Measurements from ENCODE around the gene IL1F10.

IL1F10 gene

GRCh38 chr2:113058411-113058994 lies 9.3 kb upstream of the IL1F10 start:
- FAIRE-seq (no peak), DNase-seq (ENCODE audit: extremely low spot score, insufficient read length, low read depth) (no peak)

DNA sequence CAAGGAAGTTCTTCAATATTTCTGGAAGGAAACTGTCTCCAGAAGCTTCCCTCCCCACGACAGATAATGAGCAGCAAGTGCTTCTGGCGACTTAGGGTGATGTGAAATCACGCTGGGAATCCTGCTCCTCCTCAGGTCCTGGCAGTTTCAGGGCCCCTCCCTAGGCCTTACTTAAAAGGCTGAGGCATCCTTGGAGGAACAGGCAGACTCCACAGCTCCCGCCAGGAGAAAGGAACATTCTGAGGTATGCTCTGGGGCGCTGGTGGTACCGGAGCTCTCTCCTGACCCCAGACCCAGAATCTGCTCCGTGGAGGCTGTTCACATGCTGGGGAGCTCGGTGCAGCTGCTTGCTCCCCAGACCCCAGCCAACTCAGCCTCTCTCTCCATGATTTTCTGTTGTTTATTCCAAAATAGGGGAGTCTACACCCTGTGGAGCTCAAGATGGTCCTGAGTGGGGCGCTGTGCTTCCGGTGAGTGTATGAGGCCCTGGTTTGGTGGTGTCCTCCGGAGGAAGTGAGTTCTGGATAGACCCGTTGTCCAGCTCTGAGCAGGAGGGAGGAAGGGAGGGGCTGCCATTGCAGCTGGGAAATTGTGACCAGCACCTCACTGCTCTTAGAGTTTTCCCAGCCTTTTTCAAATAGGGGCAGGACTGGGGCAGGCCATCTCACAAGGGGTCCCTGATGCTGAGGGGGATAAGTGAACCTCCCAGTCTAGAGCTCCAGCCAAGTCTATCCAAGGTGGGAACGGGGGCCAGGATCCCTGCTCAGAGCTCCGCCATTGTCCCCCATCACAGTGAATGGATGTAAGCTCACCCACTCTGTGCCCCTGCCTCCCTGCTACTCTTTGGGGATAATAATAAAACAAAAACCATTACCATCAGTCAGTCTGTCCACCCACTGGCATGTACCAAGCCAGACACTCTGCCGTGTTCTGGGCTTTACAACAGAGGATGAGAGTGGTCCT lies 8.5 kb upstream of the IL1F10 start, which contains the start of gene IL36RN:
Gene IL36RN, plus strand, starts transcription at position 201 of the 963 bp plus-strand sequence. Its CDS starts 241 bp downstream, at position 442.
- DNase-seq (ENCODE audit: extremely low spot score, insufficient read length, low read depth): no peak
- no peak for FAIRE-seq

GRCh38 chr2:113060396-113060795 lies 7.4 kb upstream of the IL1F10 start:
- FAIRE-seq (no peak), DNase-seq (ENCODE audit: extremely low spot score, insufficient read length, low read depth) (no peak)

- FAIRE-seq (no peak), DNase-seq (ENCODE audit: extremely low spot score, insufficient read length, low read depth) (no peak)
Measured at GRCh38 chr2:113060796-113061195, 7.0 kb upstream of the IL1F10 start.

- no peak for DNase-seq (ENCODE audit: extremely low spot score, insufficient read length, low read depth)
- FAIRE-seq: no peak
Measured at GRCh38 chr2:113061241-113061640, 6.5 kb upstream of the IL1F10 start.

DNA sequence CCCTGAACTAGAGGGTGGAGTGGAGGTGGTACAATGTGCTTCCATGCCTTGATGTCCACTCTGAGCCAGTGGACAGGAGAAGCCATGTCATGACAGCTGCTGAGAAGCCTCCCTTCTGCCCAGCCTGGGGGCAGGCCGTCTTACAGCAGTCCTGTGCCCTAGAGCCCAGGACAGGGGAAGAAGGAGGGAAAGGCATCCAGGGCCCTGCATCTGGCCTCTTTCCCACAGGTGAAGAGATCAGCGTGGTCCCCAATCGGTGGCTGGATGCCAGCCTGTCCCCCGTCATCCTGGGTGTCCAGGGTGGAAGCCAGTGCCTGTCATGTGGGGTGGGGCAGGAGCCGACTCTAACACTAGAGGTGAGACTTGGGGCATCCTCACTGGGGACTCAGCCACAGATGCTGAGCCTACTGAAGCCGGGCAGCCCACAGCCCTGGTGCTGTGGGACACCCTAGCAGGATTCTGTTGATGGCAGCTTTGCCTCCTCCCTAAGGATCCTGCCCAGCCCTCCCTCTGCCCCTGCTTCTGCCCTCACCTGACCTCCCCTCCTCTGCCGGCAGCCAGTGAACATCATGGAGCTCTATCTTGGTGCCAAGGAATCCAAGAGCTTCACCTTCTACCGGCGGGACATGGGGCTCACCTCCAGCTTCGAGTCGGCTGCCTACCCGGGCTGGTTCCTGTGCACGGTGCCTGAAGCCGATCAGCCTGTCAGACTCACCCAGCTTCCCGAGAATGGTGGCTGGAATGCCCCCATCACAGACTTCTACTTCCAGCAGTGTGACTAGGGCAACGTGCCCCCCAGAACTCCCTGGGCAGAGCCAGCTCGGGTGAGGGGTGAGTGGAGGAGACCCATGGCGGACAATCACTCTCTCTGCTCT lies 5.6 kb upstream of the IL1F10 start:
- no peak for DNase-seq (ENCODE audit: extremely low spot score, insufficient read length, low read depth)
- no peak for FAIRE-seq

DNA sequence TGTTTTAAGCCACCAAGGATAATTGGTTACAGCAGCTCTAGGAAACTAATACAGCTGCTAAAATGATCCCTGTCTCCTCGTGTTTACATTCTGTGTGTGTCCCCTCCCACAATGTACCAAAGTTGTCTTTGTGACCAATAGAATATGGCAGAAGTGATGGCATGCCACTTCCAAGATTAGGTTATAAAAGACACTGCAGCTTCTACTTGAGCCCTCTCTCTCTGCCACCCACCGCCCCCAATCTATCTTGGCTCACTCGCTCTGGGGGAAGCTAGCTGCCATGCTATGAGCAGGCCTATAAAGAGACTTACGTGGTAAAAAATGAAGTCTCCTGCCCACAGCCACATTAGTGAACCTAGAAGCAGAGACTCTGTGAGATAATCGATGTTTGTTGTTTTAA lies 3.5 kb upstream of the IL1F10 start:
- DNase-seq (ENCODE audit: extremely low spot score, insufficient read length, low read depth): no peak
- FAIRE-seq: no peak

DNA sequence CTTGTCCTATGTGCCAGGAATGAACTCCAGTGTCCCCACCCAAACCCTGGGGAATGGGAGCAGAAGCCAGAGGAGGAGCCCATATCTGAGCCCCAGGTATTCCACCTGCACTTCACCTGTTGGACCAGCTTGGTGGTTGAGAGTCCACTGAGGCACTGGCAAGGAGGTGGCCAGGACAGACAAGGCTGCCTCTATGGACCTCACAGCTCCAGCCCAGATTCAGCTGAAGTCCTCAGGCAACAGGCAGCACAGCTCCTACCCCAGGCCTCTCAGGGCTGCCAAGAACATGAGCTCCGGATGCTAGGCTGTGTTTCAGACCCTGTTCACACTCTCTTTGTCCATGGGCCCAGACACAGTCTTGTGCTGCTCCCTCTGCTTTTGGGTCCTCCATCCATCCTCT lies 2.9 kb upstream of the IL1F10 start:
- DNase-seq (ENCODE audit: extremely low spot score, insufficient read length, low read depth): no peak
- FAIRE-seq: no peak

DNA sequence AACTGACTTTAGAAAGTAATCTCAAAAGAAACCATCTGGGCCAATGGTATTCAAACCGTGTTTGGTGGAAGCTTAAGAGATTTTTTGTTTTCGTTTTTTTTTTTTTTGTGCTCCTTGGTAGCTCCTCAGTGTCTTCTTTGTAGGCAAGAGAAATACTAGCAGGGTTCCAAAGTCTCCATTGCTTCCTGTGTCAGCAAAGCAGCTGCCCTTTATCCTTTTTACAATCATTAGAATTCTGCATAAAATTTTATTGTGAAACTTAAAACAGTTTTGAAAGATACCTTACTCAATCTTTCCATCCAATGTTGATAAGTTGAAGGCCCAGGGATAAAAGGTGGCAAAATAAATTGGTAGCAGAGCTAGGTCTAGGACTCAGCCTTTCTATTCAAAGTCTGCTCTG lies 479 bp downstream of the IL1F10 start:
- no peak for FAIRE-seq
- DNase-seq (ENCODE audit: extremely low spot score, insufficient read length, low read depth): no peak

- DNase-seq (ENCODE audit: extremely low spot score, insufficient read length, low read depth): no peak
- FAIRE-seq: no peak
Measured at GRCh38 chr2:113068706-113069485, 1.1 kb downstream of the IL1F10 start.

GRCh38 chr2:113069676-113070605 lies 2.2 kb downstream of the IL1F10 start:
- FAIRE-seq (no peak), DNase-seq (ENCODE audit: extremely low spot score, insufficient read length, low read depth) (no peak)

GRCh38 chr2:113070606-113070975 lies 2.8 kb downstream of the IL1F10 start:
- FAIRE-seq (no peak), DNase-seq (ENCODE audit: extremely low spot score, insufficient read length, low read depth) (no peak)

DNA sequence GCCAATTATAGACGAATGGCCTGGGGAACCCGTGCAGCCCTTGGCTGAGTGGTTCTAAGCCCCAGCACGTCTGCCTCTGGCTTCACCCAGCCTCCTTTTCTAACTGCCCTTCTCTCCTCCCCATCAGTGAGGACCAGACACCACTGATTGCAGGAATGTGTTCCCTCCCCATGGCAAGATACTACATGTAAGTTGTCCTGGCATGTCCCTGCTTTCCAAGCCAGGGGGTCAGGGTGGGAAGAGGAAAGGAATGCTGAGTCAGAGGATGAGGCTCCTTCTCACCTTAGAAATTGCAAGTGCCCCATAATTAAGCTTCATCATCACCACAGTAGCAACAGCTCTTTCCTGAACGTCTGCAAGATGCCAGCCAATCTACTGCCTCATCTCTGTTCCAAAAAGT lies 4.8 kb downstream of the IL1F10 start:
- no peak for DNase-seq (ENCODE audit: extremely low spot score, insufficient read length, low read depth)
- FAIRE-seq: no peak

GRCh38 chr2:113073325-113073834 lies 5.6 kb downstream of the IL1F10 start:
- DNase-seq (ENCODE audit: extremely low spot score, insufficient read length, low read depth) (no peak), FAIRE-seq (no peak)

DNA sequence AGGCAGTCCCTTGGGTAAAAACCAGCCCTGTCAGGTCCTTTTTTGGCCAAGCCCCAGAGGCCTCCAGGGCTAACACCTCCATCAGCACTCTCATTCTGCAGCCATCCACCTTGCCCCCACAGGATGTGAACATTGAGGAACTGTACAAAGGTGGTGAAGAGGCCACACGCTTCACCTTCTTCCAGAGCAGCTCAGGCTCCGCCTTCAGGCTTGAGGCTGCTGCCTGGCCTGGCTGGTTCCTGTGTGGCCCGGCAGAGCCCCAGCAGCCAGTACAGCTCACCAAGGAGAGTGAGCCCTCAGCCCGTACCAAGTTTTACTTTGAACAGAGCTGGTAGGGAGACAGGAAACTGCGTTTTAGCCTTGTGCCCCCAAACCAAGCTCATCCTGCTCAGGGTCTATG lies 7.3 kb downstream of the IL1F10 start:
- no peak for FAIRE-seq

GRCh38 chr2:113075600-113075999 lies 7.8 kb downstream of the IL1F10 start:
- DNase-seq (ENCODE audit: extremely low spot score, insufficient read length, low read depth): no peak
- no peak for FAIRE-seq

More for the DNA sequence above, 7.3 kb downstream of the IL1F10 start:
- no peak for DNase-seq (ENCODE audit: extremely low spot score, insufficient read length, low read depth)

DNA sequence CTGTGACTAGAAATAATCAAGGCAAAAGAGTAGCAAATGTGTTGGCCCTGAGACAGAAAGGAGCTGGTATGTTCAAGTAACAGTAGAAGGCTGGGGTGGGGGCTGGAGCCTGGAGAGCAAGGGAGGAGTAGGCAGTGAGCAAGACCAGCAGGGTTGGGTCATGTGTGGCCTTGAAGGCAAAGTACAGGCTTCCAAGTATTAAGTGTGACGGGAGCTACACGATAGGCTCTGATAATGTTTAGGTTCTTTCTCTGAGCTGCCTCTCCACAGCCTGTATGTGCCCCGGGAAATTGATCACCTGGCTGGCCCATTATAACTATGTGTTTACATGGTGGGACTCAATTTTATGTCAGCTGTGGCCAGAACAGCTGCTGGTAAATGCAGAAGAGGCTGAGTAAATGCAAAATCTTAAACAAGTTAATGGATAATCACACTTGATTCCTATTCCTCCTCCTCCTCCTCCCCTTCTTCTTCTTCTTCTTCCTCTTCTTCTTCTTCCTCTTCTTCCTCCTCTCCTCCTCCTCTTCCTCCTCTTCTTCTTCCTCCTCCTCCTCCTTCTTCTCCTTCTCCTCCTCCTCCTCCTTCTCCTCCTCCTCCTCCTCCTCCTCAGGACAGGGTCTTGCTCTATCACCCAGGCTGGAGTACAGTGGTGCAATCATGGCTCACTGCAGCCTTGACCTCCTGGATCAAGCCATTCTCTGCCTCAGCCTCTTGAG lies 9.3 kb downstream of the IL1F10 start:
- DNase-seq (ENCODE audit: extremely low spot score, insufficient read length, low read depth): no peak
- no peak for FAIRE-seq

- DNase-seq (ENCODE audit: extremely low spot score, insufficient read length, low read depth) (no peak), FAIRE-seq (no peak)
Measured at GRCh38 chr2:113077921-113078320, 10.2 kb downstream of the IL1F10 start.
